PC-3 (cell line): ENCODE results near the gene ASIP.

Experiments
- CTCF ChIP-seq: fragments of 300-600 bp; sonication (generic); conservative IDR thresholded peaks from 2 replicates; pipeline ENCODE4 v1.5.1; 2017; ENCODE audit warnings: antibody characterized with exemption, low read depth, mild to moderate bottlenecking, low read length
- EZH2 ChIP-seq: fragments of 300-600 bp; sonication (generic); IDR thresholded peaks from one replicate; pipeline ENCODE4 v1.6.1; 2017; ENCODE audit warnings: antibody characterized with exemption, mild to moderate bottlenecking, low read length; ENCODE audit not compliant: unreplicated experiment

GRCh38 chr20:34240693-34241615 lies at the start of gene ASIP:
- TF ChIP-seq CTCF (no peak), EZH2 (no peak)
